Esophagus squamous epithelium (tissue), 4 donors: ENCODE results near the gene GRIK1.

Source experiments
- POLR2A ChIP-seq, 4 donors: fragments of 450-650 bp; IDR thresholded peaks; one replicate each; pipeline ENCODE4 v1.6.1; 2017; ENCODE audit warnings: antibody characterized with exemption in 4 of 4, mild to moderate bottlenecking in 4 of 4, moderate library complexity in 3 of 4
- TF ChIP-seq, protein P1 (sequence below), 6 experiments: fragments of 450-650 bp in 4 of 6; fragments of 200-600 bp in 2 of 6; sonication (generic) in 2 of 6; IDR thresholded peaks; one replicate each; pipeline ENCODE4 v1.5.1; 2016 to 2019; ENCODE audit warnings: antibody characterized with exemption in 6 of 6, mild to moderate bottlenecking in 4 of 6, moderate library complexity in 4 of 6

- no peak for TF ChIP-seq POLR2A (IDR thresholded peaks at IDR 0.05)
- TF ChIP-seq, protein P1, sequence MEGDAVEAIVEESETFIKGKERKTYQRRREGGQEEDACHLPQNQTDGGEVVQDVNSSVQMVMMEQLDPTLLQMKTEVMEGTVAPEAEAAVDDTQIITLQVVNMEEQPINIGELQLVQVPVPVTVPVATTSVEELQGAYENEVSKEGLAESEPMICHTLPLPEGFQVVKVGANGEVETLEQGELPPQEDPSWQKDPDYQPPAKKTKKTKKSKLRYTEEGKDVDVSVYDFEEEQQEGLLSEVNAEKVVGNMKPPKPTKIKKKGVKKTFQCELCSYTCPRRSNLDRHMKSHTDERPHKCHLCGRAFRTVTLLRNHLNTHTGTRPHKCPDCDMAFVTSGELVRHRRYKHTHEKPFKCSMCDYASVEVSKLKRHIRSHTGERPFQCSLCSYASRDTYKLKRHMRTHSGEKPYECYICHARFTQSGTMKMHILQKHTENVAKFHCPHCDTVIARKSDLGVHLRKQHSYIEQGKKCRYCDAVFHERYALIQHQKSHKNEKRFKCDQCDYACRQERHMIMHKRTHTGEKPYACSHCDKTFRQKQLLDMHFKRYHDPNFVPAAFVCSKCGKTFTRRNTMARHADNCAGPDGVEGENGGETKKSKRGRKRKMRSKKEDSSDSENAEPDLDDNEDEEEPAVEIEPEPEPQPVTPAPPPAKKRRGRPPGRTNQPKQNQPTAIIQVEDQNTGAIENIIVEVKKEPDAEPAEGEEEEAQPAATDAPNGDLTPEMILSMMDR (IDR thresholded peaks at IDR 0.05): no peak
Measured at GRCh38 chr21:29638761-29639327, 301.0 kb downstream of the GRIK1 start.
